Thymus (tissue), 14 donors: ENCODE data around the gene TRPM6. TPM values are rescaled to one million over a fixed set of nuclear protein-coding genes. Genes with fewer than 3 reads are reported as not detected.
A peak's percentile ranks its signal among the peaks of the same experiment; 100 is the strongest.
"Not testable (repeated sequence)": the region's sequence is repeated elsewhere in the genome, so short reads cannot be mapped to it uniquely, and the experiment has no call there.

Experiments used
- DNase-seq, 9 donors: peaks; one replicate each; pipeline ENCODE4 v3.0.0-alpha.2; 2013; ENCODE audit warnings: low spot score in 9 of 9, low read depth in 6 of 9, missing footprints in 1 of 9
- H3K27ac ChIP-seq, 2 donors: one replicate each; pipeline ENCODE4 v1.5.1; 2013; ENCODE audit warnings: control low read depth in 1 of 2, low read depth in 1 of 2, low read length in 1 of 2, mild to moderate bottlenecking in 1 of 2, moderate library complexity in 1 of 2
- H3K27me3 ChIP-seq, 2 donors: one replicate each; pipeline ENCODE4 v1.5.1; 2013; ENCODE audit warnings: low read length in 1 of 2; ENCODE audit not compliant: control insufficient read depth in 2 of 2, insufficient read depth in 1 of 2
- H3K36me3 ChIP-seq, 2 donors: one replicate each; pipeline ENCODE4 v1.5.1; 2013; ENCODE audit warnings: low read length in 1 of 2, mild to moderate bottlenecking in 1 of 2, moderate library complexity in 1 of 2; ENCODE audit not compliant: control insufficient read depth in 2 of 2, insufficient read depth in 2 of 2
- H3K4me1 ChIP-seq, 2 donors: one replicate each; pipeline ENCODE4 v1.5.1; 2013; ENCODE audit warnings: low read length in 2 of 2; ENCODE audit not compliant: control insufficient read depth in 2 of 2, insufficient read depth in 2 of 2
- H3K4me3 ChIP-seq, 2 donors: one replicate each; pipeline ENCODE4 v1.5.1; 2013; ENCODE audit warnings: low read length in 2 of 2, control low read depth in 1 of 2, mild to moderate bottlenecking in 1 of 2
- H3K9me3 ChIP-seq, 2 donors: one replicate each; pipeline ENCODE4 v1.5.1; 2013; ENCODE audit warnings: low read length in 1 of 2, mild to moderate bottlenecking in 1 of 2; ENCODE audit not compliant: control insufficient read depth in 2 of 2, insufficient read depth in 1 of 2
- WGBS: extraction: QIAGEN DNeasy Blood & Tissue Kit; methylation state at CpG from one replicate; pipeline ENCODE4 v1.1.7; 2013; 5-methylcytosine and 5-hydroxymethylcytosine counted together
- long read RNA-seq, 10 donors: transcript quantifications; one replicate each; lab custom pipeline, GENCODE V29; 2026
- polyA plus RNA-seq: library from polyadenylated mRNA; stranded (reverse); fragments of 200-250 nt; gene quantifications from one replicate; pipeline ENCODE4 v1.2.3, GENCODE V29; 2013
- total RNA-seq: library from RNA; stranded (reverse); fragments of 120-200 nt; gene quantifications from one replicate; pipeline ENCODE4 v1.2.4, GENCODE V29; 2013
- donor health status: healthy.

The TRPM6 gene
- total RNA-seq (0.47 TPM), polyA plus RNA-seq (0.87 TPM)
- long read RNA-seq, donor 1, result 0 reads
- long read RNA-seq, donor 2, result 0 reads
- long read RNA-seq, donor 3, result 0 reads
- long read RNA-seq, donor 4, result 0 reads
- long read RNA-seq, donor 5, result 0 reads
- long read RNA-seq, donor 6, result 0 reads
- long read RNA-seq, donor 7, result 0 reads
- long read RNA-seq, donor 8, result 0 reads
- long read RNA-seq, donor 9, result 0 reads
- long read RNA-seq, donor 10, result 0 reads

GRCh38 chr9:74887041-74887980, at the start of gene TRPM6:
Gene TRPM6, minus strand, starts transcription at chr9:74887921. Its CDS starts 65 bp downstream, at chr9:74887856.
- peak in 4 of 9 donors; percentile 10 to 42 (median 21) for DNase-seq
- WGBS, result 6% methylated on average over 64 of the region's 64 CpGs

GRCh38 chr9:74935008-74935407, 47.3 kb upstream of the TRPM6 start:
- Histone ChIP-seq H3K4me3 (no peak overlapping the region), H3K9me3 (no peaks in the 10 kb centered on the region), H3K27me3 (no peaks in the 10 kb centered on the region), H3K27ac (no peak overlapping the region), H3K4me1 (no peaks in the 10 kb centered on the region), H3K36me3 (no peaks in the 10 kb centered on the region)
- WGBS, result 93% methylated on average over 8 of the region's 8 CpGs
- no peak for DNase-seq

More at GRCh38 chr9:74887041-74887980, at the start of gene TRPM6:
- H3K9me3 ChIP-seq, result peaks cover 1 to 4% of the 10 kb centered on the region in 2 donors
- peaks cover 13 to 35% of the 10 kb centered on the region in 2 donors for H3K27me3 ChIP-seq
- peak within 1 kb of the TSS; percentile 36 to 40 for H3K4me3 ChIP-seq
- no peaks in the 10 kb centered on the region for H3K36me3 ChIP-seq
- H3K27ac ChIP-seq, result peak within 1 kb of the TSS; percentile 37 to 51
- H3K4me1 ChIP-seq, result peaks cover 0 to 6% of the 10 kb centered on the region in 2 donors

- Histone ChIP-seq H3K4me1 (no peaks in the 10 kb centered on the region), H3K4me3 (no peak overlapping the region), H3K9me3 (no peaks in the 10 kb centered on the region), H3K36me3 (no peaks in the 10 kb centered on the region), H3K27ac (no peak overlapping the region), H3K27me3 (no peaks in the 10 kb centered on the region)
- 99% methylated on average over 1 of the region's 1 CpG for WGBS
- no peak for DNase-seq
These were observed 34.0 kb upstream of the TRPM6 start for GRCh38 chr9:74921737-74922136.

- Histone ChIP-seq H3K36me3 (no peaks in the 10 kb centered on the region), H3K4me3 (no peak overlapping the region), H3K27me3 (no peaks in the 10 kb centered on the region), H3K27ac (no peak overlapping the region), H3K4me1 (no peaks in the 10 kb centered on the region), H3K9me3 (no peaks in the 10 kb centered on the region)
- WGBS, result 94% methylated on average over 3 of the region's 3 CpGs
- no peak for DNase-seq
These were observed 33.4 kb upstream of the TRPM6 start for GRCh38 chr9:74920944-74921626.

GRCh38 chr9:74910036-74910435, 22.3 kb upstream of the TRPM6 start:
- Histone ChIP-seq H3K4me1 (no peaks in the 10 kb centered on the region), H3K27ac (no peak overlapping the region), H3K9me3 (peaks cover 0 to 5% of the 10 kb centered on the region in 2 donors), H3K27me3 (no peaks in the 10 kb centered on the region), H3K4me3 (no peak overlapping the region), H3K36me3 (no peaks in the 10 kb centered on the region)
- 97% methylated on average over 2 of the region's 2 CpGs for WGBS
- DNase-seq, result no peak

GRCh38 chr9:74908665-74909064, 20.9 kb upstream of the TRPM6 start:
- H3K4me3 ChIP-seq, result no peak overlapping the region
- H3K36me3 ChIP-seq, result no peaks in the 10 kb centered on the region
- H3K9me3 ChIP-seq, result peaks cover 0 to 5% of the 10 kb centered on the region in 2 donors
- H3K4me1 ChIP-seq, result no peaks in the 10 kb centered on the region
- H3K27ac ChIP-seq, result no peak overlapping the region
- 95% methylated on average over 4 of the region's 4 CpGs for WGBS
- no peak for DNase-seq
- H3K27me3 ChIP-seq, result no peaks in the 10 kb centered on the region

GRCh38 chr9:74907085-74907484, 19.4 kb upstream of the TRPM6 start:
- Histone ChIP-seq H3K4me1 (no peaks in the 10 kb centered on the region), H3K36me3 (no peaks in the 10 kb centered on the region), H3K27ac (no peak overlapping the region), H3K4me3 (no peak overlapping the region), H3K9me3 (no peaks in the 10 kb centered on the region), H3K27me3 (no peaks in the 10 kb centered on the region)
- no peak for DNase-seq
- WGBS, result 94% methylated on average over 3 of the region's 3 CpGs

- H3K36me3 ChIP-seq, result no peaks in the 10 kb centered on the region
- no peaks in the 10 kb centered on the region for H3K4me1 ChIP-seq
- no peak overlapping the region for H3K27ac ChIP-seq
- DNase-seq, result no peak
- H3K9me3 ChIP-seq, result no peaks in the 10 kb centered on the region
- no peaks in the 10 kb centered on the region for H3K27me3 ChIP-seq
- no peak overlapping the region for H3K4me3 ChIP-seq
These were observed 13.3 kb upstream of the TRPM6 start for GRCh38 chr9:74901001-74901400.

- H3K4me1 ChIP-seq, H3K27ac ChIP-seq, H3K9me3 ChIP-seq, H3K4me3 ChIP-seq, DNase-seq, H3K36me3 ChIP-seq: not testable (repeated sequence)
- WGBS, result 97% methylated on average over 3 of the region's 3 CpGs
- H3K27me3 ChIP-seq, result peaks cover 13 to 35% of the 10 kb centered on the region in 2 donors
These were observed 728 bp upstream of the TRPM6 start for GRCh38 chr9:74888449-74888848.
